Activated B cell treated with CpG ODN at 0.5 μM for 24 hours (primary cell): ENCODE results near the gene PCDHB15. TPM values are rescaled to one million over a fixed set of nuclear protein-coding genes. Genes with fewer than 3 reads are reported as not detected.
"Not testable (repeated sequence)": the region's sequence is repeated elsewhere in the genome, so short reads cannot be mapped to it uniquely, and the experiment has no call there.

Experiments used
- ATAC-seq: fragments of 200-7000 bp; cut with Tn5 transposase; one replicate; pipeline ENCODE4 v1.10.0; 2021; ENCODE audit warnings: low read depth, mild to moderate bottlenecking, moderate library complexity
- CTCF ChIA-PET: fragments of 350-600 bp; sonication (Branson Sonifier 250); formaldehyde crosslinking; loops from one replicate; lab custom pipeline; 2021; ENCODE audit warnings: antibody characterized with exemption; lab: Charles Lee
- POLR2A ChIA-PET: fragments of 350-600 bp; sonication (Branson Sonifier 250); formaldehyde crosslinking; loops from one replicate; lab custom pipeline; 2021; ENCODE audit warnings: antibody characterized with exemption; lab: Charles Lee
- DNase-seq: peaks from one replicate; pipeline ENCODE4 v3.0.0; 2022
- H3K27ac Mint-ChIP-seq: one replicate; pipeline ENCODE4 v1.8.0; 2020; ENCODE audit warnings: mixed read lengths
- H3K27me3 Mint-ChIP-seq: one replicate; pipeline ENCODE4 v1.8.0; 2021; ENCODE audit warnings: mixed read lengths
- H3K36me3 Mint-ChIP-seq: one replicate; pipeline ENCODE4 v1.8.0; 2021; ENCODE audit warnings: low read depth, mixed read lengths
- H3K4me1 Mint-ChIP-seq: one replicate; pipeline ENCODE4 v1.8.0; 2021; ENCODE audit warnings: mixed read lengths
- H3K4me3 Mint-ChIP-seq: one replicate; pipeline ENCODE4 v1.8.0; 2020; ENCODE audit warnings: mild to moderate bottlenecking, mixed read lengths
- H3K9me3 Mint-ChIP-seq: one replicate; pipeline ENCODE4 v1.8.0; 2020; ENCODE audit warnings: mixed read lengths
- intact Hi-C: fragments of 100-400 bp; cut with micrococcal nuclease; formaldehyde crosslinking; loops from one replicate; pipeline ENCODE4 v1.15.1; 2024
- total RNA-seq: library from RNA; stranded (reverse); gene quantifications from 2 replicates; pipeline ENCODE4 v1.2.3, GENCODE V29; 2022
- TF ChIP-seq, protein P1 (sequence below): fragments of 200-600 bp; IDR thresholded peaks from one replicate; pipeline ENCODE4 v1.8.0; 2022; ENCODE audit warnings: antibody characterized with exemption, mild to moderate bottlenecking

The PCDHB15 gene
- total RNA-seq, 1 donor from 2014 or later, result not detected

DNA sequence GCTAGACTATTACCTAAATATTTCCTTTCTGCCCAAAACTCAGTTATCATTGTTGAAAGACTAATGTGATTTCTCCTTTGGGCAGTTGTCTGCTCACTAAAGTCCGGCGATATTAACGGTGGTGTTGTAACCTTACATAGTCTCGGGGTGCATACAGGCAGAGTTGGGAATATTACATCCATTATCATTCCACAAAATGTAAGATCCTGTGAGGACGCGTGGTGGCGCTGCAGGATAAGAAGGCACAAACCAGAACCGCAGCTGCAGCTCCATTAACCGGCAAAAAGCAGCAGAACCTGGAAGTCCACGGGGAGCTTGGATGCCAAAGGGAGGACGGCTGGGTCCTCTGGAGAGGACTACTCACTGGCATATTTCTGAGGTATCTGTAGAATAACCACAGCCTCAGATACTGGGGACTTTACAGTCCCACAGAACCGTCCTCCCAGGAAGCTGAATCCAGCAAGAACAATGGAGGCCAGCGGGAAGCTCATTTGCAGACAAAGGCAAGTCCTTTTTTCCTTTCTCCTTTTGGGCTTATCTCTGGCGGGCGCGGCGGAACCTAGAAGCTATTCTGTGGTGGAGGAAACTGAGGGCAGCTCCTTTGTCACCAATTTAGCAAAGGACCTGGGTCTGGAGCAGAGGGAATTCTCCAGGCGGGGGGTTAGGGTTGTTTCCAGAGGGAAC lies 31.4 kb upstream of the PCDHB15 start, which contains the start of gene PCDHB13:
Gene PCDHB13 (plus strand): TSS at position 264 of the 684 bp plus-strand sequence. CDS start 205 bp downstream, at position 469.
- DNase-seq, H3K4me1 Mint-ChIP-seq, H3K27ac Mint-ChIP-seq, CTCF ChIA-PET, intact Hi-C loops, H3K36me3 Mint-ChIP-seq, H3K4me3 Mint-ChIP-seq, ATAC-seq, POLR2A ChIA-PET: not testable (repeated sequence)
- H3K27me3 Mint-ChIP-seq, result peaks cover 36% of the 10 kb centered on the region
- peaks cover 15% of the 10 kb centered on the region for H3K9me3 Mint-ChIP-seq

DNA sequence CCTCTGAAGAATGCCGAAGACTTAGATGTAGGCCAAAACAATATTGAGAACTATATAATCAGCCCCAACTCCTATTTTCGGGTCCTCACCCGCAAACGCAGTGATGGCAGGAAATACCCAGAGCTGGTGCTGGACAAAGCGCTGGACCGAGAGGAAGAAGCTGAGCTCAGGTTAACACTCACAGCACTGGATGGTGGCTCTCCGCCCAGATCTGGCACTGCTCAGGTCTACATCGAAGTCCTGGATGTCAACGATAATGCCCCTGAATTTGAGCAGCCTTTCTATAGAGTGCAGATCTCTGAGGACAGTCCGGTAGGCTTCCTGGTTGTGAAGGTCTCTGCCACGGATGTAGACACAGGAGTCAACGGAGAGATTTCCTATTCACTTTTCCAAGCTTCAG lies 30.6 kb upstream of the PCDHB15 start:
- POLR2A ChIA-PET, H3K27ac Mint-ChIP-seq, DNase-seq, H3K4me1 Mint-ChIP-seq, H3K36me3 Mint-ChIP-seq, intact Hi-C loops, H3K4me3 Mint-ChIP-seq, ATAC-seq, CTCF ChIA-PET: not testable (repeated sequence)
- Mint-ChIP-seq H3K9me3 (peaks cover 19% of the 10 kb centered on the region), H3K27me3 (peaks cover 31% of the 10 kb centered on the region)

DNA sequence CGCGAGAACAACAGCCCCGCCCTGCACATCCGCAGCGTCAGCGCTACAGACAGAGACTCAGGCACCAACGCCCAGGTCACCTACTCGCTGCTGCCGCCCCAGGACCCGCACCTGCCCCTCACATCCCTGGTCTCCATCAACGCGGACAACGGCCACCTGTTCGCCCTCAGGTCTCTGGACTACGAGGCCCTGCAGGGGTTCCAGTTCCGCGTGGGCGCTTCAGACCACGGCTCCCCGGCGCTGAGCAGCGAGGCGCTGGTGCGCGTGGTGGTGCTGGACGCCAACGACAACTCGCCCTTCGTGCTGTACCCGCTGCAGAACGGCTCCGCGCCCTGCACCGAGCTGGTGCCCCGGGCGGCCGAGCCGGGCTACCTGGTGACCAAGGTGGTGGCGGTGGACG lies 29.7 kb upstream of the PCDHB15 start:
- DNase-seq, ATAC-seq, H3K27ac Mint-ChIP-seq, POLR2A ChIA-PET, H3K36me3 Mint-ChIP-seq, H3K4me3 Mint-ChIP-seq, H3K4me1 Mint-ChIP-seq, intact Hi-C loops, CTCF ChIA-PET: not testable (repeated sequence)
- H3K27me3 Mint-ChIP-seq, result peaks cover 30% of the 10 kb centered on the region
- H3K9me3 Mint-ChIP-seq, result peaks cover 21% of the 10 kb centered on the region

DNA sequence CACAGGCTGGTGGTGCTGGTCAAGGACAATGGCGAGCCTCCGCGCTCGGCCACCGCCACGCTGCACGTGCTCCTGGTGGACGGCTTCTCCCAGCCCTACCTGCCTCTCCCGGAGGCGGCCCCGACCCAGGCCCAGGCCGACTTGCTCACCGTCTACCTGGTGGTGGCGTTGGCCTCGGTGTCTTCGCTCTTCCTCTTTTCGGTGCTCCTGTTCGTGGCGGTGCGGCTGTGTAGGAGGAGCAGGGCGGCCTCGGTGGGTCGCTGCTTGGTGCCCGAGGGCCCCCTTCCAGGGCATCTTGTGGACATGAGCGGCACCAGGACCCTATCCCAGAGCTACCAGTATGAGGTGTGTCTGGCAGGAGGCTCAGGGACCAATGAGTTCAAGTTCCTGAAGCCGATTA lies 29.2 kb upstream of the PCDHB15 start:
- POLR2A ChIA-PET, result interaction anchor here (0.5 kb wide), 1 partner anchor 461 kb away, joined by 3 read pairs; no protein-coding TSS in a partner anchor
- intact Hi-C loops, H3K36me3 Mint-ChIP-seq, H3K4me1 Mint-ChIP-seq, H3K27ac Mint-ChIP-seq, H3K4me3 Mint-ChIP-seq, ATAC-seq, DNase-seq, CTCF ChIA-PET: not testable (repeated sequence)
- peaks cover 19% of the 10 kb centered on the region for H3K9me3 Mint-ChIP-seq
- peaks cover 28% of the 10 kb centered on the region for H3K27me3 Mint-ChIP-seq

DNA sequence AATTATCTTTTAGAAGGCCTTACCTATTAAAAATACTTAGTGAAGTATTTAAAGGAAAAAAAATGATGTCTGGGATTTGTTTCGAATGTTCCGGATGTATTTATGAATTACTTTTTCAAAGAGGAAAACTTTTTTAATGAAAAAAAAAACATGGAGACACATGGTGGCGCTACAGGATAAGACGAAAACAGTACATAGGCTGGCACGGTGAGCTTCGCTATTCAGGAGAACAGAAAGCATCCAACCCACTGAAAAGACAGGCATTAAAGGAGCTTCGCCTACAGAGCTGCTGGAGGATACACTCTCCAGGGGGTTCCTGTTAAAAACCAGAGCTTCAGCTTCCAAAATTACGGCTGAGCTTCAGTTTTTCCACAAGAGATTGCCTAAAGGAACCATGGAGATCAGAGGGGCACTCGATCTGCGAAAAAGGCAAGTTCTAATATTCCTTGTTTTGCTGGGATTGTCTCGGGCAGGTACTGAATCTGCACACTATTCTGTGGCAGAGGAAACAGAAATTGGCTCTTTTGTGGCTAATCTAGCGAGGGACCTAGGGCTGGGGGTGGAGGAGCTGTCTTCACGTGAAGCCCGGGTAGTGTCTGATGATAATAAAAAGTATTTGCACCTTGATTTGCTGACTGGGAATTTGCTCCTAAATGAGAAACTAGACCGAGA lies 21.9 kb upstream of the PCDHB15 start, which contains the start of gene PCDHB14:
Gene PCDHB14 (plus strand): TSS at position 232 of the 672 bp plus-strand sequence. CDS start 163 bp downstream, at position 395.
- ChIA-PET POLR2A (no interaction called here), CTCF (interaction anchor here (0.6 to 2.5 kb wide), 7 partner anchors 15 to 429 kb away, joined by 3 to 11 read pairs (median 4); partner anchors contain the start of genes FCHSD1 and PCDHGA12)
- Mint-ChIP-seq H3K4me3 (no peak within 1 kb of the TSS), H3K27ac (no peak within 1 kb of the TSS), H3K9me3 (peaks cover 13% of the 10 kb centered on the region), H3K27me3 (peaks cover 27% of the 10 kb centered on the region), H3K4me1 (peaks cover 2% of the 10 kb centered on the region), H3K36me3 (no peaks in the 10 kb centered on the region)
- intact Hi-C loops, result loop anchor here (2.0 kb wide), 1 partner anchor 342 kb away; no protein-coding TSS in a partner anchor
- TF ChIP-seq, protein P1, sequence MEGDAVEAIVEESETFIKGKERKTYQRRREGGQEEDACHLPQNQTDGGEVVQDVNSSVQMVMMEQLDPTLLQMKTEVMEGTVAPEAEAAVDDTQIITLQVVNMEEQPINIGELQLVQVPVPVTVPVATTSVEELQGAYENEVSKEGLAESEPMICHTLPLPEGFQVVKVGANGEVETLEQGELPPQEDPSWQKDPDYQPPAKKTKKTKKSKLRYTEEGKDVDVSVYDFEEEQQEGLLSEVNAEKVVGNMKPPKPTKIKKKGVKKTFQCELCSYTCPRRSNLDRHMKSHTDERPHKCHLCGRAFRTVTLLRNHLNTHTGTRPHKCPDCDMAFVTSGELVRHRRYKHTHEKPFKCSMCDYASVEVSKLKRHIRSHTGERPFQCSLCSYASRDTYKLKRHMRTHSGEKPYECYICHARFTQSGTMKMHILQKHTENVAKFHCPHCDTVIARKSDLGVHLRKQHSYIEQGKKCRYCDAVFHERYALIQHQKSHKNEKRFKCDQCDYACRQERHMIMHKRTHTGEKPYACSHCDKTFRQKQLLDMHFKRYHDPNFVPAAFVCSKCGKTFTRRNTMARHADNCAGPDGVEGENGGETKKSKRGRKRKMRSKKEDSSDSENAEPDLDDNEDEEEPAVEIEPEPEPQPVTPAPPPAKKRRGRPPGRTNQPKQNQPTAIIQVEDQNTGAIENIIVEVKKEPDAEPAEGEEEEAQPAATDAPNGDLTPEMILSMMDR, result no peak
- DNase-seq (no peak), ATAC-seq (no peak)

DNA sequence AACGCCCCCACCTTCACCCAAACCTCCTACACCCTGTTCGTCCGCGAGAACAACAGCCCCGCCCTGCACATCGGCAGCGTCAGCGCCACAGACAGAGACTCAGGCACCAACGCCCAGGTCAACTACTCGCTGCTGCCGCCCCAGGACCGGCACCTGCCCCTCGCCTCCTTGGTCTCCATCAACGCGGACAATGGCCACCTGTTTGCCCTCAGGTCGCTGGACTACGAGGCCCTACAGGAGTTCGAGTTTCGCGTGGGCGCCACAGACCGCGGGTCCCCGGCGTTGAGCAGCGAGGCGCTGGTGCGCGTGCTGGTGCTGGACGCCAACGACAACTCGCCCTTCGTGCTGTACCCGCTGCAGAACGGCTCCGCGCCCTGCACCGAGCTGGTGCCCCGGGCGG lies 20.4 kb upstream of the PCDHB15 start:
- H3K4me3 Mint-ChIP-seq, intact Hi-C loops, CTCF ChIA-PET, H3K4me1 Mint-ChIP-seq, H3K36me3 Mint-ChIP-seq, POLR2A ChIA-PET, H3K9me3 Mint-ChIP-seq, ATAC-seq, DNase-seq, H3K27ac Mint-ChIP-seq: not testable (repeated sequence)
- peaks cover 21% of the 10 kb centered on the region for H3K27me3 Mint-ChIP-seq

DNA sequence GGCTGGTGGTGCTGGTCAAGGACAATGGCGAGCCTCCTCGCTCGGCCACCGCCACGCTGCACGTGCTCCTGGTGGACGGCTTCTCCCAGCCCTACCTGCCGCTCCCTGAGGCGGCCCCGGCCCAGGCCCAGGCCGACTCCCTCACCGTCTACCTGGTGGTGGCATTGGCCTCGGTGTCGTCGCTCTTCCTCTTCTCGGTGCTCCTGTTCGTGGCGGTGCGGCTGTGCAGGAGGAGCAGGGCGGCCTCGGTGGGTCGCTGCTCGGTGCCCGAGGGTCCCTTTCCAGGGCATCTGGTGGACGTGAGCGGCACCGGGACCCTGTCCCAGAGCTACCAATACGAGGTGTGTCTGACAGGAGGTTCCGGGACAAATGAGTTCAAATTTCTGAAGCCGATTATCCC lies 19.8 kb upstream of the PCDHB15 start:
- CTCF ChIA-PET, H3K9me3 Mint-ChIP-seq, H3K36me3 Mint-ChIP-seq, POLR2A ChIA-PET, DNase-seq, H3K4me1 Mint-ChIP-seq, H3K4me3 Mint-ChIP-seq, ATAC-seq, intact Hi-C loops, H3K27ac Mint-ChIP-seq: not testable (repeated sequence)
- H3K27me3 Mint-ChIP-seq, result peaks cover 16% of the 10 kb centered on the region
